ENCODE measurements around the gene LRMDA. TPM values are rescaled to one million over a fixed set of nuclear protein-coding genes. Genes with fewer than 3 reads are reported as not detected.

The LRMDA gene
- total RNA-seq, 1 experiment from 2014 or later = 7.9 TPM

- DNase-seq (ENCODE audit: low read depth) = no peak
Measured at GRCh38 chr10:76433161-76434005, 1002.0 kb downstream of the LRMDA start.

GRCh38 chr10:76435157-76435556, 1003.7 kb downstream of the LRMDA start:
- DNase-seq (ENCODE audit: low read depth) = no peak

- DNase-seq (ENCODE audit: low read depth) = no peak
Measured at GRCh38 chr10:76436401-76436811, 1005.0 kb downstream of the LRMDA start.

GRCh38 chr10:76436981-76437380, 1005.6 kb downstream of the LRMDA start:
- no peak for DNase-seq (ENCODE audit: low read depth)

GRCh38 chr10:76440426-76440825, 1009.0 kb downstream of the LRMDA start:
- no peak for DNase-seq (ENCODE audit: low read depth)

- DNase-seq (ENCODE audit: low read depth) = no peak
Measured at GRCh38 chr10:76442113-76442512, 1010.7 kb downstream of the LRMDA start.

GRCh38 chr10:76444034-76444800, 1012.8 kb downstream of the LRMDA start:
- DNase-seq (ENCODE audit: low read depth) = no peak

GRCh38 chr10:76447578-76447977, 1016.2 kb downstream of the LRMDA start:
- DNase-seq (ENCODE audit: low read depth) = no peak

- DNase-seq (ENCODE audit: low read depth) = no peak
Measured at GRCh38 chr10:76451911-76452310, 1020.5 kb downstream of the LRMDA start.

GRCh38 chr10:76453332-76453731, 1021.9 kb downstream of the LRMDA start:
- DNase-seq (ENCODE audit: low read depth) = no peak

GRCh38 chr10:76453997-76454396, 1022.6 kb downstream of the LRMDA start:
- no peak for DNase-seq (ENCODE audit: low read depth)

GRCh38 chr10:76454506-76455140, 1023.2 kb downstream of the LRMDA start:
- DNase-seq (ENCODE audit: low read depth) = no peak

GRCh38 chr10:76456197-76456596, 1024.8 kb downstream of the LRMDA start:
- no peak for DNase-seq (ENCODE audit: low read depth)

GRCh38 chr10:76459016-76459730, 1027.7 kb downstream of the LRMDA start:
- no peak for DNase-seq (ENCODE audit: low read depth)

GRCh38 chr10:76461024-76461423, 1029.6 kb downstream of the LRMDA start:
- no peak for DNase-seq (ENCODE audit: low read depth)

GRCh38 chr10:76463111-76463510, 1031.7 kb downstream of the LRMDA start:
- no peak for DNase-seq (ENCODE audit: low read depth)

- no peak for DNase-seq (ENCODE audit: low read depth)
Measured at GRCh38 chr10:76466836-76467503, 1035.5 kb downstream of the LRMDA start.

- DNase-seq (ENCODE audit: low read depth) = no peak
Measured at GRCh38 chr10:76469675-76470074, 1038.3 kb downstream of the LRMDA start.

- no peak for DNase-seq (ENCODE audit: low read depth)
Measured at GRCh38 chr10:76479103-76479790, 1047.8 kb downstream of the LRMDA start.

GRCh38 chr10:76481178-76481577, 1049.8 kb downstream of the LRMDA start:
- DNase-seq (ENCODE audit: low read depth) = no peak

GRCh38 chr10:76487582-76487981, 1056.2 kb downstream of the LRMDA start:
- DNase-seq (ENCODE audit: low read depth) = no peak

All from RPMI7951 (cell line).